Activated CD4-positive, alpha-beta memory T cell treated with anti-CD3 and anti-CD28 coated beads for 36 hours (primary cell): ENCODE data around the gene LIX1L. TPM values are rescaled to one million over a fixed set of nuclear protein-coding genes. Genes with fewer than 3 reads are reported as not detected.

Experiments
- CTCF ChIA-PET: fragments of 350-600 bp; sonication (Branson Sonifier 250); formaldehyde crosslinking; loops from one replicate; lab custom pipeline; 2021; ENCODE audit warnings: antibody characterized with exemption, inconsistent platforms; lab: Charles Lee
- POLR2A ChIA-PET: fragments of 350-600 bp; sonication (Branson Sonifier 250); formaldehyde crosslinking; loops from one replicate; lab custom pipeline; 2021; ENCODE audit warnings: antibody characterized with exemption; lab: Charles Lee
- DNase-seq: peaks from one replicate; pipeline ENCODE4 v3.0.0-alpha.2; 2020
- H3K27ac Mint-ChIP-seq: one replicate; pipeline ENCODE4 v1.8.0; 2021; ENCODE audit warnings: mixed read lengths
- H3K27me3 Mint-ChIP-seq: one replicate; pipeline ENCODE4 v1.8.0; 2021; ENCODE audit warnings: mixed read lengths
- H3K36me3 Mint-ChIP-seq: one replicate; pipeline ENCODE4 v1.8.0; 2021; ENCODE audit warnings: mixed read lengths
- H3K4me1 Mint-ChIP-seq: one replicate; pipeline ENCODE4 v1.8.0; 2021; ENCODE audit warnings: low read depth, mixed read lengths
- H3K4me3 Mint-ChIP-seq: one replicate; pipeline ENCODE4 v1.8.0; 2021; ENCODE audit warnings: mild to moderate bottlenecking, mixed read lengths
- H3K9me3 Mint-ChIP-seq: one replicate; pipeline ENCODE4 v1.8.0; 2021; ENCODE audit warnings: mixed read lengths
- intact Hi-C: fragments of 100-400 bp; cut with micrococcal nuclease; formaldehyde crosslinking; loops from one replicate; pipeline ENCODE4 v1.15.1; 2023
- total RNA-seq, 2 experiments: library from RNA; stranded (reverse); gene quantifications; one replicate each; pipeline ENCODE4 v1.2.3, GENCODE V29; 2021

The LIX1L gene
- total RNA-seq = 10 to 100 TPM; 46.6 to 47.8 TPM

DNA sequence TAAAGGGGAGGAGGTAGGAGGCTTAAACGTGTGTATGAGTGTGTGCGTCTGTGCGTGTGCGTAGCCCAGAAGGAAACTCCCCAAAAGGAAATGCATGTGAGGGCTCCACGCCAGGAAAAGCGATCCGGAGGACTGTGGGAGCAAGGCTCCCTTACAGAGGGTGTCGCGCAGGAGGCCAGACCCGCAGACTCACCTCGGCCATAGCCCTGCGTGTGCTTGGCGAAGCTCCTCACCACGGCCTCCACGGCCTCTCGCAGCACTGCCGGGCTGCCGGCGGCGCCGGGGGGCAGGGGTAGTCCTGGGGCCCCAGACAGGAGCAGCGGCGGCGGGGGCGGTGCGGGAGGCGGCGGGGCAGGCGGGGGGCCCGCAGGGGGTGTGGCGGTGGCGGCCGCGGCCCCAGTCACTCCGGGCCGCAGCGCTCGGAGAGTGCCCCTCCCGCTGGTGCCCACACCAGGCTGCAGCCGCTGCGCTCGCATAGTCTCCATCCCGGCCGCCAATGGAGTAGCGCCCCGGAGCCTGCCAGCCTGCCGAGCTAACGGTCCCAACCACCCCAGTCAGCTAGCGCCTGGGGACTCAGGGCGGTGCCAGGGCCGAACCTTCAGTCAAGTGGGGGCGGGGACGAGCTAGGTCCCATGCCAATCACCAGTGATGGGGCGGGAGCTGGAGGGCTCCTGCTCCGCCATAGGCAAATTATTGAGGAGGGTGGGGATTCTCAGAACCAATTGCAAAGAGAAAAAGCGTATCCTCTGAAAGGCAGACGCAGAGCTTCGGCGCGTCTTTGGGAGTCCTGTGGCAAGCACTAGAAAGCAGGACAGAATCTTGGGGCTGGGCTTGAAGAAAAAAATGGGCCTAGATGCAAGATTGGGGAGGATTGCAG is at the start of gene LIX1L:
LIX1L (minus strand) TSS at position 575 of the 877 bp plus-strand sequence; CDS start at position 485, 90 bp downstream.
- Mint-ChIP-seq H3K27me3 (no peaks in the 10 kb centered on the region), H3K36me3 (peaks cover 7% of the 10 kb centered on the region), H3K9me3 (no peaks in the 10 kb centered on the region), H3K27ac (peak within 1 kb of the TSS; percentile 79), H3K4me3 (peak within 1 kb of the TSS; percentile 87), H3K4me1 (peaks cover 57% of the 10 kb centered on the region)
- ChIA-PET POLR2A (interaction anchor here (0.9 to 3.6 kb wide), 9 partner anchors 21 to 99 kb away, joined by 3 to 46 read pairs (median 9); partner anchors contain the start of genes PEX11B, PIAS3, RBM8A and TXNIP), CTCF (interaction anchor here (0.7 to 3.1 kb wide), 13 partner anchors 11 to 112 kb away, joined by 3 to 29 read pairs (median 6); partner anchors contain the start of genes NUDT17, PEX11B, PIAS3 and RBM8A)
- peak; percentile 97 for DNase-seq
- intact Hi-C loops = loop anchor here (1.0 to 5.0 kb wide), 5 partner anchors 31 to 130 kb away; partner anchors contain the start of genes PEX11B, PIAS3, RBM8A and TXNIP

- DNase-seq = no peak
- Mint-ChIP-seq H3K4me3 (no peak overlapping the region), H3K27ac (peak overlapping the region; percentile 82), H3K9me3 (no peaks in the 10 kb centered on the region), H3K4me1 (peaks cover 69% of the 10 kb centered on the region), H3K36me3 (no peaks in the 10 kb centered on the region), H3K27me3 (no peaks in the 10 kb centered on the region)
- POLR2A ChIA-PET = interaction anchor here (0.7 to 4.6 kb wide), 3 partner anchors 11 to 22 kb away, joined by 3 to 23 read pairs (median 3); no protein-coding TSS in a partner anchor
- intact Hi-C loops = no loop called here
- CTCF ChIA-PET = interaction anchor here (0.6 to 4.5 kb wide), 2 partner anchors 23 to 34 kb away, joined by 3 to 67 read pairs; no protein-coding TSS in a partner anchor
Measured at GRCh38 chr1:146001709-146002108, 43.9 kb upstream of the LIX1L start.

GRCh38 chr1:145999321-146000024 is 41.7 kb upstream of the LIX1L start:
- POLR2A ChIA-PET = interaction anchor here (0.8 to 13.2 kb wide), 2 partner anchors 19 to 42 kb away, joined by 5 to 183 read pairs; partner anchors contain the start of gene LIX1L
- intact Hi-C loops = loop anchor here (5.0 kb wide), 2 partner anchors 142 to 172 kb away; partner anchors contain the start of gene PIAS3

GRCh38 chr1:145997718-145998023 is 39.9 kb upstream of the LIX1L start:
- Mint-ChIP-seq H3K4me3 (peak overlapping the region; percentile 88), H3K27me3 (no peaks in the 10 kb centered on the region), H3K4me1 (peaks cover 59% of the 10 kb centered on the region), H3K9me3 (no peaks in the 10 kb centered on the region), H3K36me3 (peaks cover 36% of the 10 kb centered on the region), H3K27ac (peak overlapping the region; percentile 92)
- no peak for DNase-seq
- intact Hi-C loops = loop anchor here (1.0 to 5.0 kb wide), 3 partner anchors 79 to 170 kb away; partner anchors contain the start of genes PEX11B and PIAS3
- ChIA-PET CTCF (interaction anchor here (0.6 to 5.0 kb wide), 6 partner anchors 10 to 174 kb away, joined by 3 to 72 read pairs (median 4); partner anchors contain the start of genes ANKRD34A, POLR3GL and RNF115), POLR2A (interaction anchor here (1.0 to 13.2 kb wide), 6 partner anchors 9 to 74 kb away, joined by 4 to 183 read pairs (median 12); partner anchors contain the start of genes ANKRD34A, POLR3GL and RBM8A)

More at GRCh38 chr1:145999321-146000024, 41.7 kb upstream of the LIX1L start:
- H3K27me3 Mint-ChIP-seq = no peaks in the 10 kb centered on the region
- peak overlapping the region; percentile 63 for H3K4me3 Mint-ChIP-seq
- H3K4me1 Mint-ChIP-seq = peaks cover 53% of the 10 kb centered on the region
- H3K36me3 Mint-ChIP-seq = peaks cover 17% of the 10 kb centered on the region
- H3K9me3 Mint-ChIP-seq = no peaks in the 10 kb centered on the region
- CTCF ChIA-PET = interaction anchor here (3.2 to 5.0 kb wide), 2 partner anchors 20 to 36 kb away, joined by 11 to 72 read pairs; partner anchors contain the start of genes ANKRD34A and POLR3GL
- no peak for DNase-seq
- H3K27ac Mint-ChIP-seq = peak overlapping the region; percentile 92

DNA sequence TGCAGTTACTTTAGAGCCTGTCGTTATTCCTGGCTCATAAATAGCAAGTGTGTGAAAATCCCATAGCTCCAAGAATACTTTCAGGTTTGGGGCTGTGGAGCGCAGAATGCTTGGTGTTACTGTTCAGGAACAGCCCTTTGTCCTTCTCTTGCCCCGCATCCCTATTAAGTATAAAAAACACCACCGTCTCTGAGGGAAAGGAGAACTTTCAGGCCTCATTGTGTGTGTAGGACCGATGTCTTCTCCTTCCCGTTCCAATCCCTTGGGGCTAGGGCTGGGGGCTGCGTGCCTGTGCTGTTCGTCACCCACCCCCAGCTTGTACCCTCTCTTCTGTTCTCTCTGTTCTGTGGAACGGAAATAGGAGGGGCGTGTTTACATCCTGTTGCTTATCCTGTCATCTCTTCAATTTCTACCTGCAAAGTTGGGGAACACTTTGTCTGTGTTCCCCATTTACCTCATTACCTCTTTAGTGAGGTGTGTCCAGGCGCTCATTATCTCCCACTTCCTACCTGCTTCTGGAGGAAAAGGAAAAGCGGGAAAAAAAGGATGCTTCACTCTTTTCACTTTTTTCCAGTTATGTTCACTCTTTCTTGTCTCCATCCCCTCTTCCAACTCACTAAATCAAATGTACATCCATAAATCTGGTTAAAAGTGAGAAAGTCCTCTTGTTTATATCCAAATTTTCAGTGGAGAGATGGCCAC is 39.4 kb upstream of the LIX1L start:
- no peaks in the 10 kb centered on the region for H3K9me3 Mint-ChIP-seq
- CTCF ChIA-PET = interaction anchor here (1.1 to 5.0 kb wide), 7 partner anchors 10 to 35 kb away, joined by 3 to 72 read pairs (median 4); partner anchors contain the start of genes ANKRD34A and POLR3GL
- POLR2A ChIA-PET = interaction anchor here (1.0 to 13.2 kb wide), 8 partner anchors 10 to 74 kb away, joined by 3 to 183 read pairs (median 8); partner anchors contain the start of genes ANKRD34A, LIX1L, POLR3GL and RBM8A
- DNase-seq = peak; percentile 69
- peaks cover 38% of the 10 kb centered on the region for H3K36me3 Mint-ChIP-seq
- H3K27ac Mint-ChIP-seq = peak overlapping the region; percentile 92
- H3K4me3 Mint-ChIP-seq = peak overlapping the region; percentile 88
- H3K4me1 Mint-ChIP-seq = peaks cover 63% of the 10 kb centered on the region
- intact Hi-C loops = loop anchor here (1.0 to 5.0 kb wide), 3 partner anchors 79 to 170 kb away; partner anchors contain the start of genes PEX11B and PIAS3
- H3K27me3 Mint-ChIP-seq = no peaks in the 10 kb centered on the region

- Mint-ChIP-seq H3K9me3 (no peaks in the 10 kb centered on the region), H3K4me3 (peak within 1 kb of the TSS; percentile 88), H3K27ac (peak within 1 kb of the TSS; percentile 92), H3K4me1 (peaks cover 63% of the 10 kb centered on the region), H3K36me3 (peaks cover 38% of the 10 kb centered on the region), H3K27me3 (no peaks in the 10 kb centered on the region)
- CTCF ChIA-PET = interaction anchor here (1.1 to 5.0 kb wide), 6 partner anchors 11 to 36 kb away, joined by 3 to 72 read pairs (median 8); partner anchors contain the start of genes ANKRD34A and POLR3GL
- intact Hi-C loops = loop anchor here (1.0 to 5.0 kb wide), 7 partner anchors 16 to 169 kb away; partner anchors contain the start of genes ANKRD34A, LIX1L, PEX11B and PIAS3
- POLR2A ChIA-PET = interaction anchor here (1.0 to 13.2 kb wide), 10 partner anchors 10 to 77 kb away, joined by 3 to 183 read pairs (median 6); partner anchors contain the start of genes ANKRD34A, LIX1L, POLR3GL and RBM8A
- peak; percentile 97 for DNase-seq
Measured at GRCh38 chr1:145996433-145997015, 38.7 kb upstream of the LIX1L start, which contains the start of gene TXNIP. TSS of gene TXNIP (minus strand) at chr1:145996579. CDS start at chr1:145996266, 313 bp downstream.

- DNase-seq = no peak
- no peaks in the 10 kb centered on the region for H3K9me3 Mint-ChIP-seq
- H3K4me1 Mint-ChIP-seq = peaks cover 62% of the 10 kb centered on the region
- H3K4me3 Mint-ChIP-seq = peak overlapping the region; percentile 88
- H3K27ac Mint-ChIP-seq = peak overlapping the region; percentile 92
- ChIA-PET CTCF (interaction anchor here (1.1 to 5.0 kb wide), 4 partner anchors 11 to 37 kb away, joined by 3 to 72 read pairs (median 8); no protein-coding TSS in a partner anchor), POLR2A (interaction anchor here (1.2 to 13.2 kb wide), 8 partner anchors 10 to 76 kb away, joined by 3 to 183 read pairs (median 6); partner anchors contain the start of genes ANKRD34A, LIX1L, POLR3GL and RBM8A)
- intact Hi-C loops = loop anchor here (1.0 to 5.0 kb wide), 6 partner anchors 16 to 169 kb away; partner anchors contain the start of genes ANKRD34A, LIX1L, PIAS3 and POLR3GL
- H3K27me3 Mint-ChIP-seq = no peaks in the 10 kb centered on the region
- H3K36me3 Mint-ChIP-seq = peaks cover 38% of the 10 kb centered on the region
Measured at GRCh38 chr1:145995964-145996432, 38.2 kb upstream of the LIX1L start.

GRCh38 chr1:145995148-145995881 is 37.5 kb upstream of the LIX1L start:
- no peaks in the 10 kb centered on the region for H3K9me3 Mint-ChIP-seq
- peaks cover 38% of the 10 kb centered on the region for H3K36me3 Mint-ChIP-seq
- intact Hi-C loops = loop anchor here (5.0 kb wide), 2 partner anchors 138 to 168 kb away; partner anchors contain the start of gene PIAS3
- peak overlapping the region; percentile 92 for H3K27ac Mint-ChIP-seq
- H3K4me3 Mint-ChIP-seq = peak overlapping the region; percentile 88
- CTCF ChIA-PET = interaction anchor here (0.7 to 5.0 kb wide), 4 partner anchors 11 to 68 kb away, joined by 3 to 72 read pairs (median 8); partner anchors contain the start of gene RBM8A
- H3K4me1 Mint-ChIP-seq = peaks cover 69% of the 10 kb centered on the region
- no peak for DNase-seq
- POLR2A ChIA-PET = interaction anchor here (1.2 to 13.2 kb wide), 6 partner anchors 12 to 76 kb away, joined by 3 to 183 read pairs (median 8); partner anchors contain the start of genes ANKRD34A, POLR3GL and RBM8A
- H3K27me3 Mint-ChIP-seq = no peaks in the 10 kb centered on the region
